HG03135 (cell line): ENCODE data around the gene CYLD.

Experiments
- ATAC-seq: cut with Tn5 transposase; IDR thresholded peaks from one replicate; pipeline ENCODE4 v1.9.1; 2021; ENCODE audit warnings: mild to moderate bottlenecking, moderate library complexity; ENCODE audit not compliant: unreplicated experiment

CYLD gene

DNA sequence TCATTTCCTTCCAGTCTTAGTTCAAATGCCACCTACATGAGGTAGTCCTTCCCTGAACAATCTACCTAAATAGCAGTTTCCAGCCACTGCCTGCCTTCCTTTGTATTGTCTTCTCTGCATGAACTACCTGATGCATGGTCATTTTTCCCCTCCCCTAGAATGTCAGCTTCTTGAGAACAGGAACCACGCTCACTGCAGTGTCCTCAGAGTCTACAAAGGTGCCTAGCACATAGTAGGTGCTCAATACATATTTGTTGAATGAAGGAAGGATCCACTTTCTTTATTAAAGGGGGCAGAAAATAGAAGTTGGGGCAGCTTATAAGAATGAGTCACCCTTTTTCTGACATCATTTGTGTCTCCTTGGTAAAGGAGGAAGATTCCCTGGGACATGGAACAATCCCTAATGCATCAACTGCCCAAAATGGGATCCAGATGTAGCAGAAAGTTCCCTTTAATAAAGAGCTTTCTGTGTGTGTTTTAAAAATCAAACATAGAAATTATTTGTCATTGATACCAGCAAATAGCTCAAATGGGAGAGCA lies 4.4 kb upstream of the CYLD start:
- no peak for ATAC-seq

GRCh38 chr16:50739031-50739430 lies 2.9 kb upstream of the CYLD start:
- no peak for ATAC-seq

GRCh38 chr16:50740736-50741135 lies 1.1 kb upstream of the CYLD start:
- no peak for ATAC-seq

GRCh38 chr16:50741225-50741780 lies 583 bp upstream of the CYLD start:
- ATAC-seq: peak; percentile 0

DNA sequence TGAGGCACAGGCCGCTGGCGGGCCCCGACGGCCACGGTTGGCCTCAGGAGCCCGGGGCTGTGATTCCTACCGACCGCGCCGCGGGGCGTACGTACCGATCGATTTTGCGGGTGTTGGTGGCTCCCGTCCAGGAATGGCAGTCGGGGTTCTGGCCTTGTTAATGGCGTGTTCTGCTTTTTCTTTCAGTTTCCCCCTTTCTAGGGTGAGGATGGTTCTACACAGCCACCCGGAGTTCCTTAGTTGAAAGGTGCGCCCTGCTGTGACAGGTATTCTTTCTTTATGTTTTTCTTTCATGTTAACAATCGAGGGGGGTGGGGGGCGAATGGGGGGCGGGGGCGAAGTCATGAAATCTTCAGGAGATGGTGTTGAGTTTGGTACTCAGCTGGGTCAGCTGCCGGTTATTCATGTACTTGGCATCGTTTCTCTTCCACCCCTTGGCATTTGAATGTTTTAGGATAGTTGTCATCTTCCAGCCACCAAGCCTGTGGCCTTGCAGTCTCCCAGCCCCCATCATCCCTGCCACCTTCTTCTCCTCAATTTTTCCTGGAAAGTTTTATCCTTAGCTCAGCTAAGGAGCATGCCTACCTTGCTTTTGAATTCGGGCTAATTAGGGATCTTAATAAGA lies 802 bp downstream of the CYLD start:
- no peak for ATAC-seq

- ATAC-seq: no peak
Observed at GRCh38 chr16:50743581-50744225, 1.8 kb downstream of the CYLD start.

DNA sequence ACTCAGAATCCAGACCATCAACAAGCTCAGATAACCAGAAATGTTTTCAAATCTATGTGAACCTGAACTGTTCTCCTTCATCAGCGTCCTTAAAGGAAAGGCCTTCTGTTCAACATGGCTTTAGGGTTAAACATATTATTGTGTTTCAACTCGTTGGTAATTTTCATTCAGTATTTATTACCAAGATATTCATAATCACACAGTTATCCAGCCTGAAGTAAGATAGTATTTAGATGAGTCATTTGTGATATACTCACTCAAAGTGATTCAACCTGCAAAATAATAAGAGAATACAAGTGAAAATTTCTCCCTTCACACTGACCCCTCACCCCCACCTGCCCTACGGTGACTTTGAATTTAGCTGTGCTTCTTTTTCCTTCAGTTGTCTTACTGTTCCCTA lies 3.0 kb downstream of the CYLD start:
- ATAC-seq: no peak

DNA sequence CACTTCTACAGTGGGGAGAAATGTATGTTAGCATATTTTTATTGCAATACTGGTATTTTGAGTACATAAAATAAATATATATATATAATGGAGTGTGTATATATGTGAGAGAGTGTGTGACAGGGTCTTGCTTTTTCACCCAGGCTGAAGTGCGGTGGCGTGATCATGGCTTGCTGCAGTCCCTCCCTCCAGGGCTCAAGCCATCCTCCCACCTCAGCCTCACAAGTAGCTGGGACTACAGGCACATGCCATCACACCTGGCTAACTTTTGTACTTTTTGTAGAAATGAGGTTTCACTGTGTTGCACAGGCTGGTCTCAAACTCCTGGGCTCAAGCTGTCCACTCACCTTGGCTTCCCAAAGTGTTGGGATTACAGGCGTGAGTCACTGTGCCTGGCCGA lies 4.1 kb downstream of the CYLD start:
- ATAC-seq: no peak

GRCh38 chr16:50747207-50747956 lies 5.5 kb downstream of the CYLD start:
- no peak for ATAC-seq

GRCh38 chr16:50751528-50751927 lies 9.6 kb downstream of the CYLD start:
- no peak for ATAC-seq

GRCh38 chr16:50752471-50753235 lies 10.8 kb downstream of the CYLD start:
- no peak for ATAC-seq

DNA sequence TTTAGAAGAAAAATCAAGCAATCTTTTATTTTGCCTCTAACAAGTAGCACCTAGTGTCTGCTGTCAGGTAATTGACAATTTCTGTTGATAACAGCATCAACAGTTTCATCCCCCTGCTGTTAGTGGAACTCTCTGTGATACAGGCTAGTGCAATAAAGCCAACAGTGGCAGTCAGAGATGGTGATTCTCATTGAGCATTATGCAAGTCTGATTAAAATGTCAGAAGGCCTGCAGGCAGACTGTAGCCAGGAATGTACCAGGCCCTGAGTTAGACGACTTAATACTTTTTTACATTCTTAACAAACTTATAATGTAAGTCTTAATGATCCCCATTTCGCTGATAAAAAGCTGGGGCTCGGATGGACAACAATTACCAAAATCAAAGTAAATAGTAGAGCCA lies 14.6 kb downstream of the CYLD start:
- no peak for ATAC-seq

DNA sequence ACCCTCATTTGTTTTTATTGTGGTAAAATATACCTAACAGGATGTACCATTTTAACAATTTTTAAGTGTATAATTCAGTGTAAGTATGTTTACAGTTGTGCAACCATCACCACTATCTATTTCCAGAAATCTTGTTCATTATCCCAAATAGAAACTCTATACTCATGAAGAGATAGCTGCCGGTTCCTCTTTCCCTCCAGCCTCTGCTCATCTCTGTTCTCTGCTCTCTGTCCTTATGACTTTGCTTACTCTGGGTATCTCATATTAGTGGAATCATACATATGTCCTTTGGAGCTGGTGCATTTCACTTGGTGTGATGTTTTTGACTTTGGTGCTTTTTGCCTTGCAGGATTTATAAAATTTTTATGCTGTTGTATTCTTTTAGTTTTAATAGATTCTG lies 19.4 kb downstream of the CYLD start:
- no peak for ATAC-seq

DNA sequence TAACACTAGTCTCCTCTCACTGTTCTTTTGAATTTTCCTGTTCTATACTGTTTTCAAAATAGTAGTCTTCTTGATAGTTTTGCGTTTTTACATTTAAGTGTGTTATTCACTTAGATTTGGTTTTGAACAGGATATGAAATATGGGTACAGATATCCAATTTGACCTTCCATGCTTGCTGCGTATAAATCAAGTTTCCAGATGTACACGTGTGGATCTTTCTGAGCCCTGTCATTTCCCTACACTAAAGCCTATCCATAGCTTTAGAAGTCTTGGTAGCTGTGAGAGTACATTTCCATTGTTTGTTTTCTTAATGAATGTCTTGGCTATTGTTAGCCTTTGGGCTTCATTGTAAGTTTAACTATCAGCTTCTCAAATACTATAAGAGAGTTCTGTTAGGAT lies 20.4 kb downstream of the CYLD start:
- ATAC-seq: no peak

GRCh38 chr16:50763211-50763610 lies 21.3 kb downstream of the CYLD start:
- ATAC-seq: no peak

GRCh38 chr16:50765260-50765659 lies 23.4 kb downstream of the CYLD start:
- ATAC-seq: no peak

- no peak for ATAC-seq
Observed at GRCh38 chr16:50765861-50766260, 24.0 kb downstream of the CYLD start.

DNA sequence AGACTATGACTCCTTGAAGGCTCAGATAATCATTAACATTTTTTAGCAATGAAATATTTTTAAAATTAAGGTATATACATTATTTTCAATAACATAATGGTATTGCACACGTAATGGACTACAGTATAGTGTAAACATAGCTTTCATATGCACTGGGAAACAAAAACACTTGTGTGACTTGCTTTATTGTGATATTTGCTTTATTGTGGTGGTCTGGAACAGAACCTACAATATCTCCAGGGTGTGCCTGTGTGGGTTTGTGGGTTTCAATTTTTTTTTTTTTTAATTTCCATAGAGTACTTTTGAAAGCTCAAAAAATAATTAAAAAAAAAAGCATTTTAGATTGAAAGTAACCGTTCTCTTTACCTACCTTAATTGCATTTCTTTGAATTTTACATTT lies 25.3 kb downstream of the CYLD start:
- no peak for ATAC-seq

DNA sequence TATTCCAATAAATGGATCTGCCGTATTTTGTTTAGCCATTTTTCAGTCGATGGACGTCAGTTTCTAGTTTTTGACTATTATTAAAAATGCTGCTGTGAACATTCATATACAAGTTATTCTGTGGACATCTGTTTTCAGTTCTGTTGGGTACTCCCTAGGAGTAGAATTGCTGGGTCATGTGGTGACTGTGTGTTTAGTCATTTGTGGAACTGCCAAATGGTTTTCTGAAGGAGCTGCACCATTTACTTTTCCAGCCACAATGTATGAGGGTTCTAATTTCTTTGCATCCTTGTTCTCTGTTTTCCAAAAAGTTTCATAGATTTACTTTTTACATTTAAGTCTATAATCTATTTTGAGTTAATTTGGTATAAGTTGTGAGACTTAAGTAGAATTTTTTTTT lies 29.5 kb downstream of the CYLD start:
- no peak for ATAC-seq

DNA sequence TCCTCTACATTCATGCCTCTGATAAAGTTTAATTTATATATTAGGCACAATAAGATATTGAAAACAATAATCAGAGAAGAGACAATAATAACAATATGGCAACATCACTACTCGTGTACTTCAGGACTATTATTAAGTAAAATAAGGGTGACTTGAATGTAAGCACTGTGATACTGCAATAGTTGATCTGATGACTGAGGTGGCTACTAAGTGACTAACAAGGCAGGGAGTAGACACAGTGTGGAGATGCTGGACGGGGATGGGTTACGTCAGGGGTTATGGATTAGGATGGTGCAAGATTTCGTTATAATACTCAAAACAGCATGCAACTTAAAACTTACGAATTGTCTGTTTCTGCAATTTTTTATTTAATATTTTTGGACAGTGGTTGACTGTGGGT lies 32.5 kb downstream of the CYLD start:
- ATAC-seq: no peak

GRCh38 chr16:50774960-50775359 lies 33.1 kb downstream of the CYLD start:
- no peak for ATAC-seq
